AG04449 (cell line): ENCODE results near the gene BABAM2.

Experiments used
- CTCF ChIA-PET: fragments of 350-600 bp; formaldehyde crosslinking; extraction: SDS; loops from one replicate; lab custom pipeline; 2021; ENCODE audit warnings: antibody characterized with exemption; lab: Yijun Ruan, JAX
- POLR2A ChIA-PET: fragments of 400-600, 350-600 bp; formaldehyde crosslinking; extraction: SDS; loops from one replicate; lab custom pipeline; 2020; ENCODE audit warnings: antibody characterized with exemption, inconsistent platforms; lab: Yijun Ruan, JAX
- DNase-seq: peaks from one replicate; pipeline ENCODE4 v3.0.0-alpha.2; 2010; ENCODE audit warnings: low read depth, low spot score
- H3K4me3 ChIP-seq: 2 replicates; pipeline ENCODE4 v1.5.1; 2011; ENCODE audit warnings: low read depth, mild to moderate bottlenecking, control low read depth, low read length
- TF ChIP-seq, protein P1 (sequence below): IDR thresholded peaks from one replicate; pipeline ENCODE4 v1.5.1; 2011; ENCODE audit warnings: mild to moderate bottlenecking, moderate library complexity, low read length, control low read depth, inconsistent platforms; ENCODE audit not compliant: insufficient read depth; ENCODE audit errors: missing control alignments

Gene BABAM2

DNA sequence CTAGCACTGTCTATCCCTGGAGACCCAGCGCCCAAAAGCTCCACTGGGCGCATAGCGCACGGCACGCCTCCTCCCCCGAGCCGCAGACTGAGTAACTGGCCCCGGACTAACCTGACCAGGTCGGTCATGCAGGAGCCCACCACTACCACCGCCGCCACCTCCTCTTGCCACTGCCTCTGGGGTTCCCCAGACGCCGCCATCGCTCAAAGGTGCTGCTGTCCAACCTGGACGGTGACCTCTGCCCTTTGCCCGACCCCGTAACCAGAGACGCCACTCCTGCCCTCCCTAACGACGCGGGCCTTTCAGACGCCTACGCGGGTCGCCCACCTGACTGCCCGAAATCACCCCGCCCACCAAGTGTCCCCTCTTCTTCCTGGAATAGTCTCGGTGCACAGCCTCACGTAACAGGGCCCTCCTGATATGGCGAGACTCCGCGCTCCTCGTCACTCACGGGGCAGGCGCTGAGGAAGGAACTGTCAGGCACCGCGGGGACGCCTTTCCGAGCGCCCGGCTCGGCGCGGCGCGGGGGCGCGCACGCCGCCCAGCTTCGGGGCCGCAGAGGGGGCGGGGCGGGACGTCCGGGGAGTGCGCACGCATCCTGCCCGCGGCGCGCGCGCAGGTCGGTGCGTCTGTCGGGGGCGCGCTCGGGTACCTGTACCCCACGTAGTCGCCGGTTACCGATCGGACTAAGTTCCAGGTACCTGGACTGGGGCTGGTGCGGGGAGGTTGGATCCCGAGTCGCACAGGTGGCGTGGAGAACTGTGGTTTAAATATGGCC, at the start of gene BABAM2, which contains the start of gene RBKS:
TSS of gene BABAM2 (plus strand) at position 584 of the 778 bp plus-strand sequence. CDS start 3,828 bp downstream, outside the sequence.
TSS of gene RBKS (minus strand) at position 242 of the 778 bp plus-strand sequence. CDS start at position 200, 42 bp downstream.
- ChIA-PET POLR2A (no interaction called here), CTCF (interaction anchor here (1.3 kb wide), 1 partner anchor 137 kb away, joined by 9 read pairs; no protein-coding TSS in a partner anchor)
- DNase-seq = no peak
- peak within 1 kb of the TSS; percentile 82 for H3K4me3 ChIP-seq
- TF ChIP-seq, protein P1, sequence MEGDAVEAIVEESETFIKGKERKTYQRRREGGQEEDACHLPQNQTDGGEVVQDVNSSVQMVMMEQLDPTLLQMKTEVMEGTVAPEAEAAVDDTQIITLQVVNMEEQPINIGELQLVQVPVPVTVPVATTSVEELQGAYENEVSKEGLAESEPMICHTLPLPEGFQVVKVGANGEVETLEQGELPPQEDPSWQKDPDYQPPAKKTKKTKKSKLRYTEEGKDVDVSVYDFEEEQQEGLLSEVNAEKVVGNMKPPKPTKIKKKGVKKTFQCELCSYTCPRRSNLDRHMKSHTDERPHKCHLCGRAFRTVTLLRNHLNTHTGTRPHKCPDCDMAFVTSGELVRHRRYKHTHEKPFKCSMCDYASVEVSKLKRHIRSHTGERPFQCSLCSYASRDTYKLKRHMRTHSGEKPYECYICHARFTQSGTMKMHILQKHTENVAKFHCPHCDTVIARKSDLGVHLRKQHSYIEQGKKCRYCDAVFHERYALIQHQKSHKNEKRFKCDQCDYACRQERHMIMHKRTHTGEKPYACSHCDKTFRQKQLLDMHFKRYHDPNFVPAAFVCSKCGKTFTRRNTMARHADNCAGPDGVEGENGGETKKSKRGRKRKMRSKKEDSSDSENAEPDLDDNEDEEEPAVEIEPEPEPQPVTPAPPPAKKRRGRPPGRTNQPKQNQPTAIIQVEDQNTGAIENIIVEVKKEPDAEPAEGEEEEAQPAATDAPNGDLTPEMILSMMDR = no peak

DNA sequence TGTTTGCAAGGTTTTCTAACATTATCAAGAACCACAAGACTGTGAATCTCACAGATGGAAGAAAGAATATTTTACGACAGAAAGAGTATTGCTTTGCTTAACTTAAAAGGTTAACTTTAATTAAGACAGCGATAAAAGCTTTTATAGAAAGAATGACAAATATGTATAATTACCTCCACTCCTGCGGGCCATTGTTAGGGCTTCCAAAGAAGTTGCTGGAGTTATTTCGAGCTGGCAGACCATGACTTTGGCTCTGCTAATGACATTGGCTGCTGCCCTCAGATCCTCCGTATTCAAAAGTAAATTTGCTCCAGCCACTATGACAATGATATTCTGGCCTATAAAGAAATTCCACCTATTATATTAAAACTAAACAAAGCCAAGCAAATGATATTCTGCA, 47.6 kb upstream of the BABAM2 start:
- ChIA-PET CTCF (interaction anchor here (1.0 kb wide), 1 partner anchor 12 kb away, joined by 3 read pairs; no protein-coding TSS in a partner anchor), POLR2A (no interaction called here)
- no peak for DNase-seq
- H3K4me3 ChIP-seq = no peak overlapping the region
- TF ChIP-seq, protein P1 = no peak

DNA sequence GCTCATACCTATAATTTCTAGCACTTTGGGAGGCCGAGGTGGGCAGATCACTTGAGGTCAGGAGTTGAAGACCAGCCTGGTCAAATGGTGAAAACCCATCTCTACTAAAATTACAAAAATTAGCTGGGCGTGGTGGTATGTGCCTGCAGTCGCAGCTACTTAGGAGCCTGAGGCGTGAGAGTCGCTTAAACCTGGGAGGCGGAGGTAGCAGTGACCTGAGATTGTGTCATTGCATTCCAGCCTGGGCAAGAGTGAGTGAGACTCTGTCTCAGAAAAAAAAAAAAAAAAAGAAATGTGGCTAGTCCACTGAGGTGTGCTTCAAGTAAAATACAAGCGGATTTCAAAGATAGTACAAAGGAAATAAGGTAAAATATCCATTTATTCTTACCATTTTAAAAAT, 46.5 kb upstream of the BABAM2 start:
- ChIA-PET POLR2A (no interaction called here), CTCF (no interaction called here)
- TF ChIP-seq, protein P1 = no peak
- DNase-seq = no peak
- no peak overlapping the region for H3K4me3 ChIP-seq

DNA sequence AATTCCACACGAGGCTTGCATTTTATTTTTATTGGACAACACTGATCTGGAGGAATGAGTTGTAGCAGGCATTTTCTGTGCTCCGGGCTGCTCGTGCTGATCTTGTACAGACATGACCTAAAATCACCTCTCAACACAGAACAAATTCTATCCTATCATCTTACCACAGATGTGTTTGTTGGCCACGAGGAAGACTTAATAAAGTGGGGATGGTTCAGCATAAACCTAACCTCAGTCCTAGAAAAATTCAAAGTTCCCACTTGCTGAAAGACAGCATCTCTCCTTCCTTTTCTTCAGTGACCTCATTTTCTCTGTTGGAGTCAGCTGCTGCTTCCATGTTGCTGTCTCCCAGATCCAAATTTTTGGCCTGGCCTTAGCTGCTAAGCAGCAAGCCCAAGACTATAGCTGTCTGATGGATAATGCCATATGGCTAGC, 45.7 kb upstream of the BABAM2 start:
- TF ChIP-seq, protein P1 = no peak
- no peak for DNase-seq
- CTCF ChIA-PET = interaction anchor here (0.8 kb wide), 1 partner anchor 12 kb away, joined by 3 read pairs; no protein-coding TSS in a partner anchor
- POLR2A ChIA-PET = no interaction called here
- no peak overlapping the region for H3K4me3 ChIP-seq

DNA sequence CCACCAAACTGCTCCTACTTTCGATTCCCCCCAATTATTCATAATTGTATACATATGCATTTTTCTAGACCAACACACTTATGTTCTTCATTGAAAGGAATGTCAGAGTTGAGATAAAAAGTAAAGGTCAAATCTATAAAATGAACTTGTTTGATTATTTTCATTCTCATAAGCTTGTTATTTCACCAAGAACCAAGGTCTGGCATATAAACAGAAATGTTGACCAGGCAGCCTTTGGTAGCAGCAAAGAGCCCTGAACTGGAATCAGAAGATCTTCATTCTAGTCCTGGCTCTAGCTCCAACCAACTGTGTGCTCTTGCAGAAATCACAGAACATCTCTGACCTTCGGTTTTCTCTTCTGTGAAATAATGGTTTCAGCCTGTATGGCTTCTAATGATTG, 43.2 kb upstream of the BABAM2 start:
- TF ChIP-seq, protein P1 = no peak
- H3K4me3 ChIP-seq = no peak overlapping the region
- no peak for DNase-seq
- ChIA-PET CTCF (interaction anchor here (0.9 to 1.8 kb wide), 2 partner anchors 9 to 40 kb away, joined by 3 to 4 read pairs; no protein-coding TSS in a partner anchor), POLR2A (no interaction called here)

DNA sequence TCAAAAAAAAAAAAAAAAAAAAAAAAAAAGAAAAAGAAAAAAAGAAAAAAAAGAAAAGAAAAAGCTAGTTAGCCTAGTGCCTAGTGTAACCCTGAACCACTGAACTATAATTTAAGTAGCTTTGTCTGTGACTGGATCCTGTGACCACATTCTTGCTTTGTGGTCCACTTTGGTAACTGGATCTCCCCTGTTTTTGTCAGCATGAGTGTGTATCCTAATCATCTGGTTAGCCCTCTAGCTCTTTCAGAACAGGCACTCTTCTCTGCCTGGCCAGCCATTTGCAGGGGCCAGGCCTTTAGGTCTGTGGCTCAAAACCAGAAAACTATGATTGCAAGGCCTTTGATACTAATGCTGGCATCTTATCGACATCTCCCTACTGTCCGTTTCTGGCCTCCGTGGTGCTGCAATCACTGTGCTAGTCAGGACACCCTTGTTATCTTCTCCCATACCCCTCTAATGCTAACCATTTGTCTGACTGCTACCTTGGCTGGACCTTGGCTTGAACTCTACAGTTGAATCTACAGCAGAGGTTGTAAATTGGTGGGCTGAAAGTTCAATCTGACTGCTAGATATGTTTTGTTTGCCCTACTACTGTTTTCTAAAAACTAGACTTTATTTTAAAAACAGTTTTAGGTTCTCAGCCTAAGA, 40.8 kb upstream of the BABAM2 start:
- no peak overlapping the region for H3K4me3 ChIP-seq
- ChIA-PET POLR2A (no interaction called here), CTCF (no interaction called here)
- DNase-seq = no peak
- TF ChIP-seq, protein P1 = no peak
